Measurements from ENCODE around the gene TSPAN5. TPM values are rescaled to one million over a fixed set of nuclear protein-coding genes. Genes with fewer than 3 reads are reported as not detected.

TSPAN5 gene
- total and polyA plus RNA-seq, 9 of the 15 experiments (the other 6 are each of a cell fraction or from before 2014, with no cell fraction given) = 0.58 to 6.6 (median 0.73) TPM

GRCh38 chr4:98566361-98567008 lies 91.9 kb downstream of the TSPAN5 start (continued):
- TF ChIP-seq GTF3C2 (IDR thresholded peaks at IDR 0.05; ENCODE audit: borderline replicate concordance, extremely low read depth, insufficient read length) (no peak), TBP (optimal IDR thresholded peaks at IDR 0.05; ENCODE audit: low read depth, low read length) (no peak)

- H3K79me2 ChIP-seq (ENCODE audit: control insufficient read depth, insufficient read depth, low read length) = no peaks in the 10 kb centered on the region
- no peak overlapping the region for H3K9ac ChIP-seq (ENCODE audit: insufficient read depth in 1 of 2, low read depth in 2 of 2, low read length in 2 of 2)
- no peaks in the 10 kb centered on the region for H3K9me1 ChIP-seq (ENCODE audit: control insufficient read depth, insufficient read depth, low read length)
- no peaks in the 10 kb centered on the region for H4K20me1 ChIP-seq (replicated peaks; ENCODE audit: control insufficient read depth, insufficient read depth, low read length)
- in situ Hi-C loops (cut with MboI) = no loop called here
- no peak overlapping the region for H3K4me2 ChIP-seq (ENCODE audit: insufficient read depth, low read length)
- H3K36me3 ChIP-seq (ENCODE audit: control insufficient read depth, insufficient read depth, low read length) = no peaks in the 10 kb centered on the region
- H3K4me3 ChIP-seq = no peak overlapping the region
- ChIA-PET POLR2A (no interaction called here), CTCF (ENCODE audit: low intra/inter-chr PET ratio) (no interaction called here)
- DNase-seq (ENCODE audit: extremely low read depth in 1 of 4, low spot score in 3 of 4) (no peak), ATAC-seq (no peak), FAIRE-seq (no peak)
- WGBS (ENCODE audit: insufficient coverage, low coverage, missing lambda C conversion rate) = 11% methylated on average over 5 of the region's 5 CpGs
- no peaks in the 10 kb centered on the region for H3K4me1 ChIP-seq (replicated peaks in 1 of 2; ENCODE audit: control insufficient read depth in 2 of 2, insufficient read depth in 2 of 2, low read length in 2 of 2)
- no peak overlapping the region for H2AFZ ChIP-seq (ENCODE audit: low read depth, low read length)
- H3K9me3 ChIP-seq (replicated peaks; ENCODE audit: control insufficient read depth, insufficient read depth, low read depth, low read length) = no peaks in the 10 kb centered on the region
- no peak overlapping the region for H3K27ac ChIP-seq (ENCODE audit: extremely low read depth, low read depth, low read length)
- H3K27me3 ChIP-seq (ENCODE audit: control insufficient read depth in 2 of 2, insufficient read depth in 2 of 2, low read length in 2 of 2) = peaks cover 0 to 12% of the 10 kb centered on the region in 2 experiments; a peak in 2 of 5 replicates
- no TSS peak for BruUV-seq (replicated peaks)
- intact Hi-C loops (cut with micrococcal nuclease) = no loop called here
- TF ChIP-seq ZKSCAN1 (IDR thresholded peaks at IDR 0.05; ENCODE audit: low read depth, low read length) (no peak), ELK3 (CRISPR knock-in tag; IDR thresholded peaks at IDR 0.05) (no peak), HDAC8 (tag; IDR thresholded peaks at IDR 0.05) (no peak)
Measured at GRCh38 chr4:98565681-98566301, 92.6 kb downstream of the TSPAN5 start.

All from K562 (cell line).